IMR-90 (cell line): Measurements from ENCODE around the gene FSTL1. TPM values are rescaled to one million over a fixed set of nuclear protein-coding genes. Genes with fewer than 3 reads are reported as not detected.

Experiments
- ATAC-seq: fragments of 200-7000 bp; cut with Tn5 transposase; 2 replicates; pipeline ENCODE4 v1.9.1; 2020; ENCODE audit warnings: low read depth, mild to moderate bottlenecking, moderate library complexity
- BruUV-seq: library from RNA; stranded (reverse); fragments of 400-500 nt; replicated peaks from 2 replicates; lab custom pipeline; 2021; lab: Mats Ljungman, UMichigan
- CTCF ChIA-PET: fragments of 300-600 bp; formaldehyde crosslinking; extraction: SDS; loops from one replicate; lab custom pipeline; 2021; ENCODE audit warnings: antibody characterized with exemption; lab: Yijun Ruan, JAX
- POLR2A ChIA-PET: fragments of 300-600 bp; sonication (Branson Sonifier 250); formaldehyde crosslinking; loops from one replicate; lab custom pipeline; 2022; ENCODE audit warnings: antibody characterized with exemption; ENCODE audit not compliant: unreplicated experiment; lab: Charles Lee
- DNase-seq: peaks from one replicate; pipeline ENCODE4 v3.0.0; 2013
- H2AFZ ChIP-seq: replicated peaks from 2 replicates; pipeline ENCODE3; 2013; ENCODE audit warnings: low read length, mild to moderate bottlenecking; ENCODE audit not compliant: poor library complexity
- H2AK5ac ChIP-seq: 2 replicates; pipeline ENCODE4 v1.6.1; 2013; ENCODE audit warnings: low read depth, low read length, inconsistent platforms
- H2AK9ac ChIP-seq: replicated peaks from 2 replicates; pipeline ENCODE3; 2013; ENCODE audit warnings: mild to moderate bottlenecking, low read depth, low read length, moderate library complexity; ENCODE audit not compliant: poor library complexity
- H2BK120ac ChIP-seq: 2 replicates; pipeline ENCODE4 v1.6.1; 2013; ENCODE audit warnings: low read depth, low read length, inconsistent platforms
- H2BK15ac ChIP-seq: 3 replicates; pipeline ENCODE4 v1.6.1; 2013; ENCODE audit warnings: low read depth, low read length, inconsistent platforms
- H2BK20ac ChIP-seq: 2 replicates; pipeline ENCODE4 v1.6.1; 2013; ENCODE audit warnings: low read depth, mild to moderate bottlenecking, inconsistent platforms, low read length, moderate library complexity
- H2BK5ac ChIP-seq: 2 replicates; pipeline ENCODE4 v1.6.1; 2013; ENCODE audit warnings: mild to moderate bottlenecking, low read depth, low read length, inconsistent platforms; ENCODE audit not compliant: poor library complexity, severe bottlenecking
- H3K14ac ChIP-seq: replicated peaks from 2 replicates; pipeline ENCODE4 v1.6.1; 2013; ENCODE audit warnings: low read depth, low read length, inconsistent platforms
- H3K18ac ChIP-seq: 2 replicates; pipeline ENCODE4 v1.6.1; 2013; ENCODE audit warnings: low read depth, low read length, control low read depth
- H3K23ac ChIP-seq: 2 replicates; pipeline ENCODE4 v1.6.1; 2013; ENCODE audit warnings: low read depth, low read length, inconsistent platforms
- H3K27ac ChIP-seq: 2 replicates; pipeline ENCODE4 v1.5.1; 2013; ENCODE audit warnings: mild to moderate bottlenecking, control low read depth, low read length; ENCODE audit not compliant: insufficient read depth
- H3K27me3 ChIP-seq: 2 replicates; pipeline ENCODE4 v1.6.1; 2013; ENCODE audit warnings: low read length; ENCODE audit not compliant: control insufficient read depth, insufficient read depth
- H3K36me3 ChIP-seq: 2 replicates; pipeline ENCODE4 v1.6.1; 2013; ENCODE audit warnings: low read length, mixed read lengths; ENCODE audit not compliant: control insufficient read depth, insufficient read depth
- H3K4ac ChIP-seq: 2 replicates; pipeline ENCODE4 v1.6.1; 2013; ENCODE audit warnings: low read depth, low read length, inconsistent platforms
- H3K4me1 ChIP-seq: 2 replicates; pipeline ENCODE4 v1.6.1; 2013; ENCODE audit warnings: low read length, mixed read lengths; ENCODE audit not compliant: control insufficient read depth, insufficient read depth
- H3K4me2 ChIP-seq: 2 replicates; pipeline ENCODE4 v1.6.1; 2013; ENCODE audit warnings: low read depth, mild to moderate bottlenecking, control low read depth, low read length, moderate library complexity
- H3K4me3 ChIP-seq: 2 replicates; pipeline ENCODE4 v1.5.1; 2013; ENCODE audit warnings: low read depth, mild to moderate bottlenecking, control low read depth, low read length, moderate library complexity; ENCODE audit not compliant: insufficient read depth
- H3K56ac ChIP-seq: 2 replicates; pipeline ENCODE4 v1.6.1; 2013; ENCODE audit warnings: low read length, inconsistent platforms; ENCODE audit not compliant: insufficient read depth; ENCODE audit errors: extremely low read depth
- H3K79me1 ChIP-seq, 2 experiments: 2 replicates each; pipeline ENCODE4 v1.6.1; 2013; ENCODE audit warnings: low read length in 2 of 2, inconsistent platforms in 1 of 2, low read depth in 1 of 2
- H3K9ac ChIP-seq: 2 replicates; pipeline ENCODE4 v1.6.1; 2013; ENCODE audit warnings: low read depth, low read length, control low read depth
- H3K9me1 ChIP-seq: 2 replicates; pipeline ENCODE4 v1.6.1; 2013; ENCODE audit warnings: low read length, inconsistent platforms; ENCODE audit not compliant: insufficient read depth
- H3K9me3 ChIP-seq: 2 replicates; pipeline ENCODE4 v1.6.1; 2013; ENCODE audit warnings: low read length; ENCODE audit not compliant: control insufficient read depth, insufficient read depth
- H4K20me1 ChIP-seq: 2 replicates; pipeline ENCODE4 v1.6.1; 2013; ENCODE audit warnings: low read length, inconsistent platforms; ENCODE audit not compliant: insufficient read depth
- H4K5ac ChIP-seq: 2 replicates; pipeline ENCODE4 v1.6.1; 2013; ENCODE audit warnings: mild to moderate bottlenecking, low read depth, low read length, control low read depth
- H4K8ac ChIP-seq, 2 experiments: 2 replicates each; pipeline ENCODE4 v1.6.1; 2013; ENCODE audit warnings: low read depth in 2 of 2, low read length in 2 of 2, control low read depth in 1 of 2, inconsistent platforms in 1 of 2
- H4K91ac ChIP-seq: 2 replicates; pipeline ENCODE4 v1.6.1; 2013; ENCODE audit warnings: low read depth, low read length, inconsistent platforms; ENCODE audit not compliant: insufficient read depth
- BHLHE40 ChIP-seq: fragments of 150-350 bp; IDR thresholded peaks from 2 replicates; pipeline ENCODE4 v1.6.1; 2016; ENCODE audit warnings: mild to moderate bottlenecking, low read depth, low read length
- CEBPB ChIP-seq: IDR thresholded peaks from 2 replicates; pipeline ENCODE4 v1.6.1; 2012; ENCODE audit warnings: low read depth, low read length, improper control_type of control experiment
- CHD1 ChIP-seq: IDR thresholded peaks from 2 replicates; pipeline ENCODE4 v1.6.1; 2012; ENCODE audit warnings: low read depth, low read length, improper control_type of control experiment
- FOS ChIP-seq: fragments of 150-350 bp; IDR thresholded peaks from 2 replicates; pipeline ENCODE4 v1.6.1; 2016; ENCODE audit warnings: low read depth, low read length
- MAFK ChIP-seq: IDR thresholded peaks from 2 replicates; pipeline ENCODE4 v1.6.1; 2012; ENCODE audit warnings: low read depth, low read length, improper control_type of control experiment
- MAZ ChIP-seq: IDR thresholded peaks from 2 replicates; pipeline ENCODE4 v1.6.1; 2012; ENCODE audit warnings: low read depth, mild to moderate bottlenecking, low read length, improper control_type of control experiment, moderate library complexity, borderline replicate concordance
- MXI1 ChIP-seq: IDR thresholded peaks from 2 replicates; pipeline ENCODE4 v1.6.1; 2012; ENCODE audit warnings: low read depth, mild to moderate bottlenecking, low read length, moderate library complexity, borderline replicate concordance
- POLR2A ChIP-seq: IDR thresholded peaks from 2 replicates; pipeline ENCODE4 v1.6.1; 2012; ENCODE audit warnings: mild to moderate bottlenecking, low read depth, low read length
- RAD21 ChIP-seq: IDR thresholded peaks from 2 replicates; pipeline ENCODE4 v1.6.1; 2012; ENCODE audit warnings: low read length, improper control_type of control experiment
- SMC3 ChIP-seq: fragments of 150-350 bp; IDR thresholded peaks from 2 replicates; pipeline ENCODE4 v1.6.1; 2016; ENCODE audit warnings: low read depth, mild to moderate bottlenecking, antibody characterized with exemption, low read length, moderate library complexity
- WGBS, 2 experiments: methylation state at CpG; one replicate each; pipeline versions ENCODE4 v1.1.5 to v1.1.7; 2013; ENCODE audit warnings: missing lambda C conversion rate in 2 of 2; ENCODE audit not compliant: insufficient read length in 1 of 2; ENCODE audit errors: extremely low coverage in 2 of 2; 5-methylcytosine and 5-hydroxymethylcytosine counted together
- dilution Hi-C: fragments of 300-500 bp; cut with HindIII; formaldehyde crosslinking; loops from one replicate; pipeline ENCODE4 v1.14.3; 2018; ENCODE audit warnings: low sequenced_read_pairs; ENCODE audit not compliant: unreplicated experiment
- in situ Hi-C: fragments of 300-500 bp; cut with MboI; formaldehyde crosslinking; loops from 3 replicates; pipeline ENCODE4 v1.14.3; 2019; ENCODE audit warnings: low sequenced_read_pairs, inconsistent platforms, mixed read lengths
- intact Hi-C: fragments of 100-400 bp; cut with micrococcal nuclease; formaldehyde crosslinking; loops from 2 replicates; pipeline ENCODE4 v1.10.0; 2022
- polyA plus RNA-seq, 3 experiments: library from polyadenylated mRNA; depleted of rRNA; stranded (reverse); fragments of >200 nt; gene quantifications; 2 replicates each; pipeline ENCODE4 v1.2.3, GENCODE V29; 2012; ENCODE audit warnings: low replicate concordance in 1 of 3
- total RNA-seq: library from RNA; depleted of rRNA; stranded (reverse); fragments of >200 nt; gene quantifications from 2 replicates; pipeline ENCODE4 v1.2.3, GENCODE V29; 2012
- TF ChIP-seq, protein P1 (sequence below): conservative IDR thresholded peaks from 2 replicates; pipeline ENCODE4 v1.5.1; 2012; ENCODE audit warnings: mild to moderate bottlenecking, low read depth, low read length, improper control_type of control experiment
- TF ChIP-seq, protein P2 (sequence below): fragments of 150-350 bp; IDR thresholded peaks from 2 replicates; pipeline ENCODE4 v1.6.1; 2017; ENCODE audit warnings: mild to moderate bottlenecking, antibody characterized with exemption, low read length, low read depth

FSTL1 gene
- total and polyA plus RNA-seq, 2 of the 4 experiments (the other 2 are of a cell fraction): 864 to 1,642 TPM

DNA sequence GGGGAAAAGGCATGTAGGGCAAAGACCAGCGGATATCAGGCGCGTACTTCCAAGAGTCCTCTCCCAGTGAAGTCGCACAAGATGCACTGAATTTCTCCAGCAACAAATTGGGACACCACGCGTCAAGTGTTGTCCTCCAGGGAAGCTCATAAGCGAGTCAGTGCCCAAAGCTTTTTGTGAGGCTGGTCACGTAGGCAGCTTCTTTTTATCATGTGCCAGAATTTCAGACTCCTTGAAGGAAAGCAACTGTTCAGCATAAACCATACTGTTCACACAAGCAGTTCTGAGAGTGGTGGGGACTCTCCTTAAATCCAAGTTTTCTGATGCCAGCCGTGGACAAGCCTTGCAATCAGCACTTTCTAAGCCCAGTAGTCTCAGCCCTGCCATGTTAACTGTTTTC is 10.1 kb upstream of the FSTL1 start:
- no peak overlapping the region for H3K9ac ChIP-seq
- H3K27ac ChIP-seq: no peak overlapping the region
- H2BK5ac ChIP-seq: no peak overlapping the region
- H3K4me1 ChIP-seq: peaks cover 5% of the 10 kb centered on the region; the same call in 1 of the 2 replicates
- H3K4me2 ChIP-seq: no peak overlapping the region
- no peak overlapping the region; the same call in 1 of the 2 replicates for H4K91ac ChIP-seq
- H2BK120ac ChIP-seq: peak overlapping the region; percentile 4; the same call in 1 of the 2 replicates
- H2BK20ac ChIP-seq: no peak overlapping the region
- peaks cover 2% of the 10 kb centered on the region; the same call in 1 of the 2 replicates for H3K9me3 ChIP-seq
- H3K56ac ChIP-seq: no peak overlapping the region
- 46% methylated on average over 5 of the region's 9 CpGs; no CpG with 5 or more reads in 1 of the 2 experiments for WGBS, 2 experiments
- DNase-seq: no peak
- in situ Hi-C loops: no loop called here
- H3K4ac ChIP-seq: 0 out of 2 replicates have a peak overlapping the region, but pooled peaks have one; percentile 3
- H3K27me3 ChIP-seq: no peaks in the 10 kb centered on the region
- H3K23ac ChIP-seq: no peak overlapping the region
- no peak overlapping the region for H3K4me3 ChIP-seq
- no peaks in the 10 kb centered on the region for H3K36me3 ChIP-seq
- no peaks in the 10 kb centered on the region for H3K79me1 ChIP-seq
- no TSS peak for BruUV-seq
- H2AK5ac ChIP-seq: peak overlapping the region; percentile 44; the same call in 1 of the 2 replicates
- no peak overlapping the region for H3K14ac ChIP-seq
- H4K5ac ChIP-seq: no peak overlapping the region
- no peak overlapping the region for H4K8ac ChIP-seq
- CTCF ChIA-PET: interaction anchor here (0.7 to 2.9 kb wide), 2 partner anchors 17 to 98 kb away, joined by 3 to 7 read pairs; no protein-coding TSS in a partner anchor
- dilution Hi-C loops: no loop called here
- H2AFZ ChIP-seq: no peak overlapping the region
- H4K20me1 ChIP-seq: no peaks in the 10 kb centered on the region
- no peak for ATAC-seq
- H2BK15ac ChIP-seq: 0 out of 3 replicates have a peak overlapping the region, but pooled peaks have one; percentile 21
- no peak overlapping the region for H2AK9ac ChIP-seq
- intact Hi-C loops: no loop called here
- peaks cover 5% of the 10 kb centered on the region; the same call in 1 of the 2 replicates for H3K9me1 ChIP-seq
- POLR2A ChIA-PET: no interaction called here
- TF ChIP-seq SMC3 (no peak), BHLHE40 (no peak), FOS (no peak), RAD21 (no peak), MAFK (no peak), CEBPB (no peak), MXI1 (no peak), POLR2A (no peak), MAZ (no peak), CHD1 (no peak)
- TF ChIP-seq, protein P1, sequence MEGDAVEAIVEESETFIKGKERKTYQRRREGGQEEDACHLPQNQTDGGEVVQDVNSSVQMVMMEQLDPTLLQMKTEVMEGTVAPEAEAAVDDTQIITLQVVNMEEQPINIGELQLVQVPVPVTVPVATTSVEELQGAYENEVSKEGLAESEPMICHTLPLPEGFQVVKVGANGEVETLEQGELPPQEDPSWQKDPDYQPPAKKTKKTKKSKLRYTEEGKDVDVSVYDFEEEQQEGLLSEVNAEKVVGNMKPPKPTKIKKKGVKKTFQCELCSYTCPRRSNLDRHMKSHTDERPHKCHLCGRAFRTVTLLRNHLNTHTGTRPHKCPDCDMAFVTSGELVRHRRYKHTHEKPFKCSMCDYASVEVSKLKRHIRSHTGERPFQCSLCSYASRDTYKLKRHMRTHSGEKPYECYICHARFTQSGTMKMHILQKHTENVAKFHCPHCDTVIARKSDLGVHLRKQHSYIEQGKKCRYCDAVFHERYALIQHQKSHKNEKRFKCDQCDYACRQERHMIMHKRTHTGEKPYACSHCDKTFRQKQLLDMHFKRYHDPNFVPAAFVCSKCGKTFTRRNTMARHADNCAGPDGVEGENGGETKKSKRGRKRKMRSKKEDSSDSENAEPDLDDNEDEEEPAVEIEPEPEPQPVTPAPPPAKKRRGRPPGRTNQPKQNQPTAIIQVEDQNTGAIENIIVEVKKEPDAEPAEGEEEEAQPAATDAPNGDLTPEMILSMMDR: no peak
- TF ChIP-seq, protein P2, sequence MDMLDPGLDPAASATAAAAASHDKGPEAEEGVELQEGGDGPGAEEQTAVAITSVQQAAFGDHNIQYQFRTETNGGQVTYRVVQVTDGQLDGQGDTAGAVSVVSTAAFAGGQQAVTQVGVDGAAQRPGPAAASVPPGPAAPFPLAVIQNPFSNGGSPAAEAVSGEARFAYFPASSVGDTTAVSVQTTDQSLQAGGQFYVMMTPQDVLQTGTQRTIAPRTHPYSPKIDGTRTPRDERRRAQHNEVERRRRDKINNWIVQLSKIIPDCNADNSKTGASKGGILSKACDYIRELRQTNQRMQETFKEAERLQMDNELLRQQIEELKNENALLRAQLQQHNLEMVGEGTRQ: no peak
- peak overlapping the region; percentile 18; the same call in 1 of the 2 replicates for H3K18ac ChIP-seq
